HG03108 (cell line): ENCODE results near the gene ZSCAN4.

ENCODE experiments used
- ATAC-seq: cut with Tn5 transposase; IDR thresholded peaks from one replicate; pipeline ENCODE4 v1.9.1; 2021; ENCODE audit warnings: moderate library complexity; ENCODE audit not compliant: unreplicated experiment

Gene ZSCAN4, protein sequence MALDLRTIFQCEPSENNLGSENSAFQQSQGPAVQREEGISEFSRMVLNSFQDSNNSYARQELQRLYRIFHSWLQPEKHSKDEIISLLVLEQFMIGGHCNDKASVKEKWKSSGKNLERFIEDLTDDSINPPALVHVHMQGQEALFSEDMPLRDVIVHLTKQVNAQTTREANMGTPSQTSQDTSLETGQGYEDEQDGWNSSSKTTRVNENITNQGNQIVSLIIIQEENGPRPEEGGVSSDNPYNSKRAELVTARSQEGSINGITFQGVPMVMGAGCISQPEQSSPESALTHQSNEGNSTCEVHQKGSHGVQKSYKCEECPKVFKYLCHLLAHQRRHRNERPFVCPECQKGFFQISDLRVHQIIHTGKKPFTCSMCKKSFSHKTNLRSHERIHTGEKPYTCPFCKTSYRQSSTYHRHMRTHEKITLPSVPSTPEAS

DNA sequence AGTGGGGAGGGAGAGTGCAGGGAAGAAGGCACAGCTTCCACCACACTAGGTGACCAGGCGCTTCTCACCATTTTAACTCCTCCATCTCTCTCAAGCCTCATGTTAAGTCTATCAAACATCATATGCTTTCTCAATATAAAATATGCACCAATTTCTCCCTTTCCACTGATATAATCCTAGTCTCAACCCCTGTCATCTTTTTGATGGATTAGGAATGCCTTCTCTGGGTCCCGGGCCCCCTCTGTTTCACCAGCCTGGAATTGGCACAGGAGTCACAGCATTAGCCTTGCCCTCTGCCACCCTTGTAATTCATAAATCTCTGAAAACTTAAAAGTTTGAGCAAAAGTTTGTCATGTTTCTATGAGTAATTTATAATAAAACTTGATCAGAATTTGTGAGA lies at the start of gene ZSCAN4:
Gene ZSCAN4, plus strand, starts transcription at position 301 of the 400 bp plus-strand sequence. CDS start 7,211 bp downstream, outside the sequence.
- no peak for ATAC-seq

DNA sequence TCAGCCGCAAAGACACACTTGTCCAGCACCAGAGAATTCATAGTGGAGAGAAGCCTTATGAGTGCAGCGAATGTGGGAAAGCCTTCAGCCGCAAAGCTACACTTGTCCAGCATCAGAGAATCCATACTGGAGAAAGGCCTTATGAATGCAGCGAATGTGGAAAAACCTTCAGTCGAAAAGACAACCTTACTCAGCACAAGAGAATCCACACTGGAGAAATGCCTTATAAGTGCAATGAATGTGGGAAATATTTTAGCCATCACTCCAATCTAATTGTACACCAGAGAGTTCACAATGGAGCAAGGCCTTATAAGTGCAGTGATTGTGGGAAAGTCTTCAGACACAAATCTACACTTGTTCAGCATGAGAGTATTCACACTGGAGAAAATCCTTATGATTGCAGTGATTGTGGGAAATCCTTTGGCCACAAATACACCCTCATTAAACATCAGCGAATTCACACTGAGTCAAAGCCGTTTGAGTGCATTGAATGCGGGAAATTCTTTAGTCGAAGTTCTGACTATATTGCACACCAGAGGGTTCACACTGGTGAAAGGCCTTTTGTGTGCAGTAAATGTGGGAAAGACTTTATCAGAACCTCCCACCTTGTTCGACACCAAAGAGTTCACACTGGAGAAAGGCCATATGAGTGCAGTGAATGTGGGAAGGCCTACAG lies 47.9 kb upstream of the ZSCAN4 start:
- ATAC-seq, result no peak

DNA sequence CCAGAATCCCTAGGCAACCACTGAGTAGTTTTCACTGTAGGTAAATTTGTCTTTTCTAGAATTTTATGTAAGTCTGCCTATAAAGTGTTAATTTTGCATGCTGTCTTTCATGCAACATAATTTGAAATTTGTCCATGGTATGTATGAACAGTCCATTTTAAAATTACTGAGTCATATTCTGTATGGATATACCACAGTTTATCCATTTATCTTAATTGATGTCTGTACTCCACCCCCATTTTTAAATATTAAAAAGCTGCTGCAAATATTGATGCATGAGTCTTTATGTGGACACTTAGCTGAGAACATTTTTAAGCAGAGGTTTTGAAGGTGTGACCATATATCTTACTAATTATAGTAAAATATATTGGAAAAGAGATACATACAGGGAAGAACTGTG lies 45.6 kb upstream of the ZSCAN4 start:
- ATAC-seq, result no peak

DNA sequence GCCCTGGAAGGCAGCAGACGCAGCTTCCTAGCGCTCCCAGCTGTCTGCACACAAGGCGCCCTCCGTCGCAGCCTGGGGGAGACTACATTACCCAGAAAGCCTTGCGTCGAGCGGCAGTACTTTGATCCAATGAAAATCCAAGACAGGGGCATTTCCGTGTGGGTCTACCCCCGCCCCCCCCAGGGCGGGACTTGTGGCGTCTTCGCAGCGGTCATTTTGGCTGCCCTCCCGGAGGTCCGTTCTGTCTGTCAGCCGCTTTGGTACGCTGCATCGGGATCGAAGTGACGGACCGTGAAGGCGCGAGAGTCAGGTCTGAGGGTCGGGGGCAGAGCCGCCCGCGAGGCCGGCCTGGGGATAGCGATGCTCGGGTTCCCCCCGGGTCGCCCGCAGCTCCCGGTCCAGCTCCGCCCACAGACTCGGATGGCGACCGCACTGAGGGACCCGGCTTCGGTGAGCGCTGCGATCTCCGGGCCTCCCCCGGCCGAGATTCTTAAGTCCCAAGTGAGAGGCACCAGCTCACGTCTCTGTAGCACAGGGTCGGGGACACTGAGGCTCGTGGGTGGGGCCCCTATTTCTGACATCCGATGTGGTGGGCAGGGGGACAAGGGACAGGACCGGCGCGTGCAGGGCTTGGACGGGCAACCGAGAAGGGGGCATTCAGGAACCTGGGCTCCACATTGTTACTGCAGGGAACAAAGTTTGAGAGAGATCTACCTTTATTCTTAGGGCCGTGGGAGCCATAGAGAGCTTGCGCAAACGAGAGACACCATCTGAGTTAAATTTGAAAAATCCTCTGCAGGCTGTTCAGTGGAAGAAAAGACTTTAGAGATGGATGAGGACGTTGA lies 35.5 kb upstream of the ZSCAN4 start, which contains the start of gene ZNF211:
Gene ZNF211, plus strand, starts transcription at position 182 of the 845 bp plus-strand sequence. Its CDS starts 179 bp downstream, at position 361.
- peak; percentile 98 for ATAC-seq

DNA sequence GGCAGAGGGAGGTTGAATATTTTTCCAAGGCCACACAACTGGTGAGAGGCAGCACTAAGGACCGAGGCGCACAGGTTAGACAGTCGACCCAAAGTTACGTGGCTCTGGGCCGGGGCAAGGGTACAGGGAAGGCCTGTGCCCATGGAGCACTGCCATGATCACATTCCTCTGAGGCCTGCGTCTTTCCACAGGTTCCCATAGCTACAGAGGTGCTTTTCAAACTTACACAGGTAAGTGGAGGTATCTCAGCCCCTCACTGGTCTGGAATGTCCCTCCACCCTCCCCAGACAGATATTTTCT lies 35.0 kb upstream of the ZSCAN4 start:
- ATAC-seq, result no peak

DNA sequence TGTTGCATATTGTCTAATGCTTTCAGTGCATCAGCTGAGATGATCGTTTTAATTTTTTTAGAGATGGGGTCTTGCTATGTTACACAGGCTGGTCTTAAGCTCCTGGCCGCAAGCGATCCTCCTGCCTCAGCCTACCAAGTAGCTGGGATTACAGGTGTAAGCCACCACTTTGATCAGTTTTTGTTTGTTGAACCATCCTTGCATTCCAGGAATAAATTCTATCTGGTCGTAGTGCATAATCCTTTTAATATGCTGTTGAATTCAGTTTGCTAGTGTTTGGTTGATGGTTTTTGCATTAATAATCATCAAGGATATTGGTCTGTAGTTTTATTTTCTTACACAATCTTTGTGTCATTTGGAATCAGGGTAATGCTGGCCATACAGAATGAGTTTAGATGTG lies 31.4 kb upstream of the ZSCAN4 start:
- ATAC-seq, result no peak

DNA sequence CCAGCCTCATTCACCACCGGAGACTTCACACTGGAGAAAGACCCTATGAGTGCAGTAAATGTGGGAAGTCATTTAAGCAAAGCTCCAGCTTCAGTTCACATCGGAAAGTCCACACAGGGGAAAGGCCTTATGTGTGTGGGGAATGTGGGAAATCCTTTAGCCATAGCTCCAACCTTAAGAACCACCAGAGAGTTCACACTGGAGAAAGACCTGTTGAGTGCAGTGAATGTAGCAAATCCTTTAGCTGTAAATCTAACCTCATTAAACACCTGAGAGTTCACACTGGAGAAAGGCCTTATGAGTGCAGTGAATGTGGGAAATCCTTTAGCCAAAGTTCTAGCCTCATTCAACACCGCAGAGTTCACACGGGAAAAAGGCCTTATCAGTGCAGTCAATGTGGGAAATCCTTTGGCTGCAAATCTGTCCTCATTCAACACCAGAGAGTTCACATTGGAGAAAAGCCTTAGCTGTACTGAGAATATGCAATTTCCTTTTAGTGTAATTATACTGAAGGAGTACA lies 27.0 kb upstream of the ZSCAN4 start:
- ATAC-seq, result no peak

DNA sequence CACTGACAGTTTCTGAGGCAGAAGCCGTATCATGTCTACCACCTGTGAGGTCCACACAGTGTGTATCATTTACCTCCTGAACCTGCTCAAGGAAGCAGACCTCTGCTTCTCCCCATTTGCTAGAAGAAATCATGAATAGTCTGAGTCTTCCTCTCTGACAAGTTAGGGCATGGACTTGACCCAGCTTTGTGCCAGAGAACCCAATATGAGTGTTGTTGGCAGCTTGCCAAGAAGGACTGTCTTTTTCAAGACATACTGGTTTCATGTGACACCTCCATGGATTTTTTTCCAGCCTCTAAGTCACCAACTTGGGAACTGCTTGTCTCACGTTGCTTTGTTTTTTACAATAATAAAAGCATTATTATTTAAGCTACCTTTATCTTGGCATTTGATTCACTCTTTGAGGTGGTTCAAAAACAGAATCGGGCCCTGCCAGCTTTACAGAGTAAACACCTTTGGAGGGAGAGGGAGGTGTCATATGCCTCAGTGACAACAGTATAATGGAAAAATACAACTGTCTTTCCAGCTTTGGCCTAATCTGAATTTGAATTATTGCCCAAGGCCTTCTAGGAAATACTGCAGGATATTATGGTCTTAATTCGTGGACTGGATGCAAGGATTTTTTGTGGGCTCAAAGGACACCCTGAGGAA lies 26.2 kb upstream of the ZSCAN4 start:
- no peak for ATAC-seq

DNA sequence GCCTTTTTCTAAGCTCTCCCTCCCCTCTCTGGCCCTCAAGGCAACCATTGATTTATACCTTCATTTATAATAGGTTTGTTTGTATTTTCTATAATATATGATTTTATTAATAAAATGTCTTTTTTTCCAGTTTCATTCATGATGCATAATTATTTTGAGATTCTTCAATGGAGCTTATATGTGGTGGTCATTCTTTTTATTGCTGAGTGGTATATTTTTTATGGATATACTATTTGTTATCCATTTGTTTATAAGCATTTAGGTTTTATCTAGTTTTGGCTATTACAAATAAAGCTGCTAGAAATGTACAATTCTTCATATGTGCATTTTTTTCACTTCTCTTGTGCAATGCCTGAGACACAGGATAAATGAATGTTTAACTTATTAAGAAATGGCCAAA lies 25.0 kb upstream of the ZSCAN4 start:
- no peak for ATAC-seq

DNA sequence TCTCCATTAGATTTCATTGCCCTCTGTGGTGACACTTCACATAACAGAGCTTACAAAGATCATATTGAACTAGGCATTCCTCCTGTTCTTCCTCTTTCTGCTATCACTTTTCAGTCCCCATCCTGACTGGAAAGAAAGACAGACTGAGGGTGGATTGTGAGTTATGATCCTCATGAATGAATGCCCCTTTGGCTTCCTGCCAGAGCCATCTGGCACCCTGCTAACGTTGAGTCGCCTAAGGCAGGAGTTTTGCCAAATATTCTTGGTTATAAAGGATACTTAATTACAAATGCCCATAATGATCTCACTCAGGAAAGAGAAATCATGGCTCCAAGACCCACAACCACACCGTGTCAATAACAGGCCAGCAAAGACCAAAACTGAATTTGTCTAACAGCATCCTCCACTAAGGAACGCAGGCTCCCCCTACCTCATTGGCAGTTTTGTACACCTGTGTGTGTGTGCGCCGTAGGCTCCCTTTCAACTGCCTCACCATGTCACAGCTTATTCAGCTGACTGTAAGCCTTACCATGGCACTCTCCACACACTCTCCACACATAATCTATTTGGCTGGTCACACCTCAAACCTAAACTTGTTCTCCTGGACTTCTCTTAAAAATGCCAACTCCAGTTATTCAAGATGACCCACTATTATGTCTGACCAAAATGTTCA lies 20.3 kb upstream of the ZSCAN4 start:
- no peak for ATAC-seq

DNA sequence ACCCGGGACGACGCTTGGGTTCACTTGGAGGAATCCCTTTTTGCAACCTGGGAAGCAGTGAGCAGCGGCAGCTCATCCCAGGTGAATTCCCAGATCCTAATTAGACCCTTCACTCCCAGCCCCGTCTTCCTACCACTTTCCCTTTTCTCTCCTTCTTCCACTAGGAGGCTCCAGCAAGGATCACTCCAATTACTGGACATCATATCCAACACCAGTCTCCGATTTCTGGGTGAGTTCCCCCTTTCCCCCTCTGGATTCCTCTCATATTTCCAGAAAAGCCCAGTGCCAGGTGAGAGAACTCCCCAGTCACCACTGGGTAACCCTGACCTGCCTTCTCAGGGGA lies 17.1 kb upstream of the ZSCAN4 start:
- no peak for ATAC-seq

DNA sequence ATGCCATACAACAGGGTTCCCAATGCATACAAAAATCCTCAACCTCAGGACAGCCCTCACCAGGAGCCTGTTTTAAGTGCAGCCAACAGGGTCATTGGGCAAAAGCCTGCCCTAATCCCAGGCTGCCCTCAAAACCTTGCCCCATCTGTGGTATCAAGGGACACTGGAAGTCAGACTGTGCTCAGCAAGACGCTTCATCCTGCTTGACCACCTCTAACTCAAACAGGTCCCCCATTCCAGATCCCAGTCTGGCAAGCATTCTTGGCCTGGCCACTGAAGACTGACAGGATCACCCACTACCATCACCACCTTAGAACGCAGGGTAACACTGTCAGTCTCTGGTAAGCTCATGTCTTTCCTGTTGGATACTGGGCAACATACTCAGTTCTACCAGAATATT lies 15.0 kb upstream of the ZSCAN4 start:
- no peak for ATAC-seq

DNA sequence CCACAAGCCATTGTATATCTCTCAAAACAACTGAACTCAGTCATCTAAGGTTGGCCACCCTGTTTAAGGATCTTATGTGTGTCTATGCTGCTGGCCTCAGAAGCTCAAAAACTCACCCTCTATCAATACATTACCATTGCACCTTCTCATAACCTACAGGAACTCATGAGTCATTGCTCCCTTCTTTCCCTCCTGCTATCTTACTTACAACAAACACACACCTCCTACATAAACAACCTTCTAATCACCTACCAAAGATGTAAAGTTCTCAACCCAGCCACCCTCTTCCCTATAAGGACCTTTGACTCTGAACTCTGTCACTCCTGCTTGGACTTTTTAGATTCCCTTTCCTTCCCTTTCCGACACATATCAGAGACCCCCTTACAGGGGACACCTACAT lies 13.3 kb upstream of the ZSCAN4 start:
- no peak for ATAC-seq

DNA sequence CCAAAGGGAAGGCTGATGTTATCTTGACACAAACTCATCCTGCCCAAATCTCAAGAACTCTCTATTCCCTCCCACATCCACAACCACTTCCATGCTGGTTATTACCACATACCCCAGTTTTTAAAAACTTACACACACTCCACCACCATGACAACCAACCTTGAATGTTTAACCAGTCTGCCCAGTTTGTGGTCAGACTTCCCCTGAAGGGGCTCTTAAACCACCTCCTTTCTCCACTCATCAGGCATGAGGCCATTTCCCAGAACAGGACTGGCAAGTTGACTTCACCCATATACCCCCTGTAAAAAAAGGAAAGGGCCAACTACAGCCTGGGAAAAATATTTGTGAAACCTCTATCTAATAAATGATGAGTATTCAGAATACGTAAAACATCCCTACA lies 12.4 kb upstream of the ZSCAN4 start:
- ATAC-seq, result no peak

DNA sequence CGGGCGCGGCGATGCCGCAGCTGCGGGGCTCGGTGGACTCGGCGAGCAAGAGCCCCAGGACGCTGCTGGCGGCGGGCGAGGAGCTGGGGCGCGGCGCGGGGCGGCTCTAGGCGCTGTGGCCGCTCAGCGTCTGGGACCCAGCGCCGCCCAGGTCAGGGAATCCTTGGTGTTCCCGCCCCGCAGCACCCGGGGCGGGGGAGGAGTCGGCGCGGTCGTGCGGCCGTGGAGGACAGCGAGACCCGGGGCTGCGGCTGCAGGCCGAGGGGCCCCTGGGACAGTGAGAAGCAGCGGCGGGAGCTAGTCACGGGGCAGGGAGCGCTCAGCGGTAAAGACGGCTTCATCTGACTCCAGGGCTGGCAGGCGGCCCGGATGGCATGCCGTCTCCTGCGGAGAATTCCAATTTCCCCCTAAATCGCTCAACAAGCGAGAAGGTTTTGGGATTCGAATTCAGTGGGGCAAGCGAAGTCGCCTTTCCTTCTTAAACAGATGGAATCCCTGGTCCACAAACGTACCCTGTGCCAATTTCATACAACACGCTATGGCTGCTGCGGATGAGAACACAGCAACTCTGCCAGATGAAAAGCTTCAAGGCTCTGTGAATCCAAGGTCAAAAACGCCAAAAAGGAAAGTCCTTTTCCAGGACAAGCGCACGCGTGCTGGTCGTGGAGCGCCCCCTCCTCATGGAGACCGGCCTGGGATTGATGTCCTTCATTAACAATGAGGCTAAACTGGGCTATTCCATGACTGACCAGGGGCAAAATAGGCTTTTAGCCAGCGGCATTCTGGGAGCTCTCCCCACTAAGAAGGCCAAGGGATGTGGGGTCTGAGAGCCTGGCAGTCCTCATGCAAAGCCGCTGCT lies 4.2 kb upstream of the ZSCAN4 start:
- ATAC-seq, result no peak

DNA sequence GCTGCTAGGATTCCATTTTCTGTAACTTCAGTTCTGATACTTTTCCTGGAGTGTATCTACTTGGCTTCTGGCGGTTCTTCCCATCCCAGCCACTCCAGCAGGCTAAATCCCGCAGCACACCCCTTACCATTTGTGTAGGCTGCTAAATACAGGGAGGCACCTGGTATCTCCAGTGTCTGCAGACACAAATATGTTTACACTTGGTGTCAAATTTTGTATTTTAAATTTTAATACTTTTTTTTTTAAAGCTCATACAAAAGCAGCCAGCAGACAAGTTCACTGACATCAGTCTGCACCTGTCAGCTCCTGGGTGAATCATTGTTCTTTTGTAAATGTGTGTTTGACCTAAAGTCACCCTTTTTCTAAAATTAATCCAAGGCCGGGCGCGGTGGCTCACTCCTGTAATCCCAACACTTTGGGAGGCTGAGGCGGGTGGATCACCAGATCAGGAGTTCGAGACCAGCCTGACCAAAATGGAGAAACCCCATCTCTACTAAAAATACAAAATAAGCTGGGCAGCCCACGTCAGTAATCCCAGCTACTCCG lies 3.4 kb upstream of the ZSCAN4 start:
- ATAC-seq, result no peak

DNA sequence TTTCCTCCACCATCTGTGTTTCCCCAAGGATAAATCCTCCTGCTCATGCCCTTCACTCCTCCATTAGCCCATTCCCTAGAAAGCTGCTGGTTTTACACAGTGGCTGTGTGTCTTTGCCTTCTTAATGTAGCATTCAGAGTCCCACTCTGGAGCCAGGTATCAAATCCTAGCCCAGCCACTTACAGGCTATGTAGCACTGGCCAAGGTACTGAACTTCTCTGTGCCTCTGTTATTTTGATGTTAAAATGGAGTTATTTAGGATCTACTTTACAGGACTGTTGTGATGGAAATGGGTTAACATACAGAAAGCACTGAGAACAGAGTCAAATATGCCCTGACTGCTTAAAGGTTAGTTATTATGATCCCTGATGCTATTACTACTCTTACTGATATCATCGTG lies 1.5 kb upstream of the ZSCAN4 start:
- ATAC-seq, result no peak

DNA sequence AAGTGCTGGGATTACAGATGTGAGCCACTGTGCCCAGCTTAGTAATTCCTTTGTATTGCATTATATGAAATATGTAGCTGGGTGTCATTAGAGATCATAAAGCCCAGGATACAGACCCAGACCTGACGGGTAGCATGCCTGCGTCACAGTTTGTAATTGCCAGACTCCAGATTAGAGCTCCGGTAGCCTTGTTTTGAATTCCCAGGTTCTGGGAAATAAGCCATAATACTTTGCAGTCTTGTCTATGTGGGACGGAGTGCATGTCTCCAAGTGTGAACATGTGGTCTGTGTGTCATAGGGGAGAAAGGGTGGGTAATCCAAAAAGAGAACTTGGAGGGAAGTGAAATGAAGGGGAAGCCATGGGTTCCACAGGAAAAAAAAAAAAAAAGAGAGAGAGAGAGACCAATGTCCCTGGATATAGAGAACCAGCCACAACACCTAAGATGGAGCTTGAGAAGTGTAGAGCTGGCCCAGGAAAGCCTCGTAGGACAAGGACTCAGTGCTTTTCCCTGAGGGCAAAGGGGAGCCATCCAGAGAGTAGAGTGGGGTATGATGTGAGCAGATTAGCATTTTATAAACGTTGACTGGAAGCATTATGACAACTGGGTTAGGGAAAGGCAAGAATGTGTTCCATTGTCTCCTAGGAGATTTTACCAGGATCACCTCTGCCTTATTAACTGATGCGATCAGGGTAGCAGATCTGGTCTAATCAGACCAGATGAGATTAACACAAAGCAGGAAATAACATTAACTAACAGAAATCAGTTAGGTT lies 2.6 kb downstream of the ZSCAN4 start:
- ATAC-seq, result no peak
